Measurements from ENCODE around the gene ITGA7. TPM values are rescaled to one million over a fixed set of nuclear protein-coding genes. Genes with fewer than 3 reads are reported as not detected.

Gene ITGA7
- total RNA-seq, 1 experiment from 2014 or later = 2.5 TPM

GRCh38 chr12:55696141-55696540, 11.6 kb downstream of the ITGA7 start:
- intact Hi-C loops (cut with micrococcal nuclease; ENCODE audit: unreplicated experiment) (no loop called here), in situ Hi-C loops (cut with HindIII; ENCODE audit: low pct_unique_long_range_greater_than_20kb, low sequenced_read_pairs) (no loop called here)
- DNase-seq (ENCODE audit: low read depth, low spot score) = no peak
- no peak for ATAC-seq
- H3K4me1 ChIP-seq (ENCODE audit: control insufficient read depth, insufficient read depth, low read length) = no peaks in the 10 kb centered on the region
- ChIA-PET POLR2A (no interaction called here), CTCF (interaction anchor here (0.7 to 1.8 kb wide), 3 partner anchors 15 to 726 kb away, joined by 3 to 11 read pairs (median 3); partner anchors contain the start of gene RDH5)
- no TSS peak for BruUV-seq (replicated peaks)
- no peak overlapping the region for H3K4me3 ChIP-seq (ENCODE audit: low read depth in 2 of 2, low read length in 2 of 2)
- no peaks in the 10 kb centered on the region for H3K27me3 ChIP-seq (ENCODE audit: control insufficient read depth, insufficient read depth, low read length)
- H3K36me3 ChIP-seq (ENCODE audit: control insufficient read depth, insufficient read depth, low read length) = no peaks in the 10 kb centered on the region
- no peak overlapping the region for H3K27ac ChIP-seq (ENCODE audit: low read length)
- TF ChIP-seq POLR2AphosphoS5 (IDR thresholded peaks at IDR 0.05; ENCODE audit: low read depth, low read length) (no peak), CTCF (IDR thresholded peaks at IDR 0.05) (no peak), TCF7L2 (IDR thresholded peaks at IDR 0.05; ENCODE audit: low read depth, low read length) (no peak), REST (IDR thresholded peaks at IDR 0.05; ENCODE audit: insufficient read depth in 1 of 2, low read depth in 2 of 2, low read length in 1 of 2) (no peak), SIN3A (IDR thresholded peaks at IDR 0.05; ENCODE audit: borderline replicate concordance, insufficient read depth, low read depth, low read length) (no peak)
- no peaks in the 10 kb centered on the region for H3K9me3 ChIP-seq (ENCODE audit: control insufficient read depth, insufficient read depth, low read depth, low read length)

GRCh38 chr12:55695349-55695748, 12.4 kb downstream of the ITGA7 start:
- in situ Hi-C loops (cut with HindIII; ENCODE audit: low pct_unique_long_range_greater_than_20kb, low sequenced_read_pairs) (no loop called here), intact Hi-C loops (cut with micrococcal nuclease; ENCODE audit: unreplicated experiment) (no loop called here)
- no peak for ATAC-seq
- no peaks in the 10 kb centered on the region for H3K27me3 ChIP-seq (ENCODE audit: control insufficient read depth, insufficient read depth, low read length)
- TF ChIP-seq TCF7L2 (IDR thresholded peaks at IDR 0.05; ENCODE audit: low read depth, low read length) = no peak
- TF ChIP-seq POLR2AphosphoS5 (IDR thresholded peaks at IDR 0.05; ENCODE audit: low read depth, low read length) = no peak
- no peak for TF ChIP-seq REST (IDR thresholded peaks at IDR 0.05; ENCODE audit: insufficient read depth in 1 of 2, low read depth in 2 of 2, low read length in 1 of 2)
- no peak for TF ChIP-seq CTCF (IDR thresholded peaks at IDR 0.05)
- TF ChIP-seq SIN3A (IDR thresholded peaks at IDR 0.05; ENCODE audit: borderline replicate concordance, insufficient read depth, low read depth, low read length) = no peak
- H3K27ac ChIP-seq (ENCODE audit: low read length) = no peak overlapping the region
- H3K4me3 ChIP-seq (ENCODE audit: low read depth in 2 of 2, low read length in 2 of 2) = no peak overlapping the region
- DNase-seq (ENCODE audit: low read depth, low spot score) = no peak
- ChIA-PET CTCF (interaction anchor here (1.8 kb wide), 1 partner anchor 14 kb away, joined by 11 read pairs; a partner anchor contains a TSS), POLR2A (no interaction called here)
- no TSS peak for BruUV-seq (replicated peaks)
- H3K4me1 ChIP-seq (ENCODE audit: control insufficient read depth, insufficient read depth, low read length) = no peaks in the 10 kb centered on the region
- no peaks in the 10 kb centered on the region for H3K36me3 ChIP-seq (ENCODE audit: control insufficient read depth, insufficient read depth, low read length)
- H3K9me3 ChIP-seq (ENCODE audit: control insufficient read depth, insufficient read depth, low read depth, low read length) = no peaks in the 10 kb centered on the region

Data from Panc1 (cell line).